ENCODE results near the gene RPL21. TPM values are rescaled to one million over a fixed set of nuclear protein-coding genes. Genes with fewer than 3 reads are reported as not detected.
"Not testable (repeated sequence)": the region's sequence is repeated elsewhere in the genome, so short reads cannot be mapped to it uniquely, and the experiment has no call there.

The RPL21 gene
- total RNA-seq, 3 donors from 2014 or later, result 1,554 to 1,640 (median 1,611) TPM

DNA sequence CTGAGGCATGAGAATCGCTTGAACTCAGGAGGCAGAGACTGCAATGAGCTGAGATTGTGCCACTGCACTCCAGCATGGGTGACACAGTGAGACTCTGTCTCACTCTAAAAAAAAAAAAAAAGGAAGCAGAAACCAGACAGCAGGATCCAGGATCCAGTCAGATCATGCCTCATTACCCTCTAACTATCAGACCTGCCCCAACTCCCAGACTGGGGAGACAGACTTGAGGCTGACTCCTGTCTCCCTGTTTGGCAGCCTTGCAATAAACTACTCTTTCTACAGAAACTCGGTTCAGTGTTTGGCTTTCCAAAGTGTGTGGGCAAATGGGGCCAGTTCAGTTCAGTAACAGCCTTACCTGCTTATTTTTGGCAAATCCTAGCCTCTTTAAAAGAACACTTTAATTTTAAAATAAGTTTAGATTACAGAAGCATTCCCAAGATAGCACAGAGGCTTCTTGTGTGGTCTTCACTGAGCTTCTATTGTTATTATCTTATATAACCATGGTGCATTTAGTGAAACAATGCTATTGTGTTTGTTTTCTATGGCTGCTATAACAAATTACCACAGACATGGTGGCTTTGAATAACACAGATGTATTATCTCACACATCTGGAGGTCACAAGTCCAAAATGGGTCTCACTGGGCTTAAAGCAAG, 37.8 kb downstream of the RPL21 start:
- Mint-ChIP-seq H3K4me1 (ENCODE audit: low read depth) (peaks cover 17% of the 10 kb centered on the region), H3K36me3 (ENCODE audit: insufficient read depth) (no peaks in the 10 kb centered on the region), H3K27me3 (ENCODE audit: low read depth) (peaks cover 9% of the 10 kb centered on the region), H3K9me3 (no peaks in the 10 kb centered on the region), H3K4me3 (no peak overlapping the region)
- no peak for ATAC-seq
- DNase-seq, result no peak

DNA sequence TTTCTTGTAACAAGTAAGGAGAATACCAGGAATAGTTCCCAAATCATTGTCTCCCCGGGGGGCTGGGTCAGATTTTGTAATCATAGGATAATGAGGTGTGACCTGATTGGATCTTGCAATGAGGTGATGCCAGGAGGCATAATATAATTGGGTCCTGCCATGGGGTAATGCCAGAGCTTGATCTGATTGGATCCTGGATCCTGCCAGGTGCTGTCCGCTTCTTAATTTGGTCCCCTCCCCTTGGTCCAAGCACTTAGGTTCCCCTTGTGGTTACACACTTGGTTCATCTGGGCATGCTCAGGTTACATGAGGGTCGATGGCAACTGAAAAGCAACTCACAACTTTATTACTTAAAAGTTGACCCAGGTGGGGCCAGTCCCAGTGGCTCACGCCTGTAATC, 39.4 kb downstream of the RPL21 start:
- DNase-seq (no peak), ATAC-seq (no peak)
- H3K4me3 Mint-ChIP-seq, result no peak overlapping the region
- H3K36me3 Mint-ChIP-seq (ENCODE audit: insufficient read depth), result no peaks in the 10 kb centered on the region
- H3K27me3 Mint-ChIP-seq (ENCODE audit: low read depth), result peaks cover 3% of the 10 kb centered on the region
- H3K9me3 Mint-ChIP-seq, result no peaks in the 10 kb centered on the region
- H3K4me1 Mint-ChIP-seq (ENCODE audit: low read depth), result peaks cover 32% of the 10 kb centered on the region

DNA sequence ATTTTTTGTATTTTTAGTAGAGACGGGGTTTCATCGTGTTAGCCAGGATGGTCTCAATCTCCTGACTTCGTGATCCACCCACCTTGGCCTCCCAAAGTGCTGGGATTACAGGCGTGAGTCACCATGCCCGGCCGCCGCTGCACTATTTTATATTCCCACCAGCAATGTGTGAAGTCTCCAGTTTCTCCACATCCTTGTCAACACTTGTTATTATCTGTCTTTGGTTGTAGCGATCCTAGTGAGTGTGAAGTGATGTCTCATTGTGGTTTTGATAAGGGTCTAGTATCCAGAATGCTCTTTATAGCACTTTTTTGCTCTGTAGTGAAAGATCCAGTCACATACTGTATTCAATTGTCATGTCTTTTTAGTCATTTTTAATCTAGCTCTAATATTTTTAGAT, 40.6 kb downstream of the RPL21 start:
- not testable (repeated sequence) for H3K9me3 Mint-ChIP-seq; H3K36me3 Mint-ChIP-seq (ENCODE audit: insufficient read depth); DNase-seq; ATAC-seq; H3K27me3 Mint-ChIP-seq (ENCODE audit: low read depth); H3K4me3 Mint-ChIP-seq
- H3K4me1 Mint-ChIP-seq (ENCODE audit: low read depth), result peaks cover 32% of the 10 kb centered on the region

DNA sequence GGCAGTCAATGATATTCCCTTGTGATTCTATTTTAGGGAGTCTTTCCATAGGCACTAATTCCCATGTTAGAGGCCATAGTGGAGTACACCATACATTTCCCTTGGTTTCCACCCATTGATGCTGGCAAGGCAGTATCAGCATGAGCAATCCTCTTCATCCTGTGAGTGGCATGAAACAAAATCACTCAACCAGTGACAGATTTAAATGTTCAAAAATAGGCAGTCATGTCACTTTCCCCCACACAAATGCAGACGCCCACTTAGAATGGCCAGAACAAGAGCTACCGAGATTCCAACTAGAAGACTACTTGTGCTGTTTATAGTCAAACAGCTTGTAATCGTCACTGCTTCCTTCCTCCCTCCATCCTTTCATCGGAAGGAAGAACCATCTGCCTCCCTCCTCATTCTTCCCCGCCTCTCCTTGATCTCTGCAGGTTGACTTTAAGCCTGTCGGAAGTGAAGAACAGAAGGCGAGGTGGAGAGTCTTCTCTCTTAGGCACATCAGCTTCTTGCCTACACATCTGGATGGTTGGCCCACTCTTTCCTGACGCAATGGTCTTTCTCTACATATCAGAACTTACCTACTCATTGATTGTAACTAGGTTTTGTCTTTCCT, 41.8 kb downstream of the RPL21 start:
- H3K9me3 Mint-ChIP-seq, result no peaks in the 10 kb centered on the region
- no peaks in the 10 kb centered on the region for H3K27me3 Mint-ChIP-seq (ENCODE audit: low read depth)
- ATAC-seq (peak; percentile 40 to 41), DNase-seq (no peak)
- peaks cover 32% of the 10 kb centered on the region for H3K4me1 Mint-ChIP-seq (ENCODE audit: low read depth)
- peak overlapping the region; percentile 17 for H3K4me3 Mint-ChIP-seq
- H3K36me3 Mint-ChIP-seq (ENCODE audit: insufficient read depth), result no peaks in the 10 kb centered on the region

DNA sequence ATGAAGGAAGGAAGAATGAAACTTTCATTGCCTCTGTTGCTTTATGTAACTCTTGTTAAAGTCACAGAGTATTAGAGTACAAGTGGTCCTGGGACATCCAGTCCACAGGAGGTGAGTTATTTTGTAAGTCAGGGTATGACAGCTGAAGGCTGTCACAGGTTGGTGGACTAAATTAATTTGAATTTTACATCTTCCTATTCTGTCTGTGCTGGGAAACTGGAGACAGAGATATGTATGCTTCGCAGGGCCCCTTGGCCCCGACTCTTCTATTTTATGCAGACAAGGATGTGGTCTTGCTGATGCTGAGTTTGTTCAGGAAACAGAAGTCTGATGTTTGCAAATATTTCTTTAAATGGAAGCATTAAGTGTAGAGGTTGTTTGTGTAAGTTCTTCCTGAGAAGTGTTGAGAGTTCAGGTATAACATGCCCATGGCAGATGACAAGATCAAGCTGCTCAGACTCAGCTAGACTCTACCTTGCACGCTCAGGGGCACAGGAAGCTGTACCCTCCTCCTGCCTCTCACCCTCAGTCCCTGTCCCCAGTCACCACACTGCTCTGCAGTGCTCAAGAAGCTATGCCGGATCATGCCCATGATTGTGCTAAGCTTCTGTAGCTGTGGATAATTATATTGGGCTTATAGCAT, 42.6 kb downstream of the RPL21 start:
- Mint-ChIP-seq H3K36me3 (ENCODE audit: insufficient read depth) (no peaks in the 10 kb centered on the region), H3K4me1 (ENCODE audit: low read depth) (peaks cover 32% of the 10 kb centered on the region), H3K9me3 (no peaks in the 10 kb centered on the region), H3K27me3 (ENCODE audit: low read depth) (no peaks in the 10 kb centered on the region), H3K4me3 (no peak overlapping the region)
- DNase-seq, result no peak
- peak; percentile 64 to 69 for ATAC-seq

DNA sequence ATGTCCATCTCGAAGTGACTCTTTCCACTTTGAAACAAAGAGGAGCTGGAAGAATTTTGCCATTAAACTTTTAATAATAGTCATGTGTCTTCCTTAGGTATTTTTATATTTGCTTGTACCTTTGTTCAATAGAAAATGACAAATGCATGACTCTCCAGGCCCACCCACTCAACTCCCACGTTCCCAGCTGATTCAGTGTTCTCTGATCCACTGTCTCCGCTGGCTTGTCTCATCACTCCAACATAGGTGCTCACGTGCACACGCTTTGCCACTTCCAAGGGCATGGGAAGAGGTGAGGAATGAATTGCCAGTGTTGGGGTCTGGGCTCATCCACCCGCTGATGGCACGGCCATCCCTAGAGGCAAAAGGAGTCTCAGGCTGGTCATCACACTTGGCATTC, 43.7 kb downstream of the RPL21 start:
- H3K4me3 Mint-ChIP-seq, result no peak overlapping the region
- no peaks in the 10 kb centered on the region for H3K36me3 Mint-ChIP-seq (ENCODE audit: insufficient read depth)
- no peaks in the 10 kb centered on the region for H3K9me3 Mint-ChIP-seq
- DNase-seq, result peak; percentile 15
- peaks cover 5% of the 10 kb centered on the region for H3K27me3 Mint-ChIP-seq (ENCODE audit: low read depth)
- no peak for ATAC-seq
- peaks cover 32% of the 10 kb centered on the region for H3K4me1 Mint-ChIP-seq (ENCODE audit: low read depth)

DNA sequence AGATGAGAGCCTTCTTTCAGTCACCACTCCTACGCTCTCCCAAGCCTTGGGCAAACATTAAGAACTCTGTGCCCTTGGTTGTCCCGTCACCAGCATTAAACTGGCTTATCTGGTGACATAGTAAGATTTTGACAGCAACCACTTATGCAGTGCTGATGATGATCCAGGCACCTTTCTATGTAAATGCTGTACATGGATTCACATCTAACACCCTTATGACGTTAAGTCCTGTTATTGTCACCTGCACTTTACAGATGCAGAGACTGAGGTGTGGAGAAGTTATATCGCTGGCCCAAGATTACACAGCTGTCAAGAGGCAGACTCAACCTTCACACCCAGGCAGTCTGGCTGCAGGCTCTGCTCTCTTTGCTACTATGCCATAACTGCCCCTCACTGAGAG, 44.3 kb downstream of the RPL21 start:
- ATAC-seq (no peak), DNase-seq (no peak)
- H3K27me3 Mint-ChIP-seq (ENCODE audit: low read depth), result peaks cover 5% of the 10 kb centered on the region
- peaks cover 32% of the 10 kb centered on the region for H3K4me1 Mint-ChIP-seq (ENCODE audit: low read depth)
- no peak overlapping the region for H3K4me3 Mint-ChIP-seq
- H3K36me3 Mint-ChIP-seq (ENCODE audit: insufficient read depth), result no peaks in the 10 kb centered on the region
- no peaks in the 10 kb centered on the region for H3K9me3 Mint-ChIP-seq

DNA sequence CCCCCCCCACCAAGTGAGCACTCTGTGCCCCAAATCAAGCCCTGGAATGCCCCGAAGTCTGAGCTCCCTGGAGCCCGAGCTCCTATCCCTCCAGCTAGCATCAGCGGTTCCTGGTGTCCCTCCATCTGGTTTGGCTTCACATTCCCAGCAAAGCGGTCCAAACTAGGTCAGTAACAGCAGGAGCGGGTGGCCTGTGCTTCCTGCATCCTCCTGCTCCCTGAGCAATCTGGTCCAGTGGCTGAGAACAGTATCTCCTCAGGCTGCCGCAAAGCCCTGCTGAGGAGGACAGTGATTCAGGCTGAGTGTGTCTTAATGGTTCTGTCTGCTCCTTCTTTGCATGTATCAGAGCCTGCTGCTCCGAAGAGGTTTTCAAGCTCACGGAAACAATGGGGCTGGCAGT, 45.1 kb downstream of the RPL21 start:
- no peak overlapping the region for H3K4me3 Mint-ChIP-seq
- no peaks in the 10 kb centered on the region for H3K9me3 Mint-ChIP-seq
- ATAC-seq (no peak), DNase-seq (no peak)
- peaks cover 32% of the 10 kb centered on the region for H3K4me1 Mint-ChIP-seq (ENCODE audit: low read depth)
- H3K36me3 Mint-ChIP-seq (ENCODE audit: insufficient read depth), result no peaks in the 10 kb centered on the region
- H3K27me3 Mint-ChIP-seq (ENCODE audit: low read depth), result peaks cover 5% of the 10 kb centered on the region

DNA sequence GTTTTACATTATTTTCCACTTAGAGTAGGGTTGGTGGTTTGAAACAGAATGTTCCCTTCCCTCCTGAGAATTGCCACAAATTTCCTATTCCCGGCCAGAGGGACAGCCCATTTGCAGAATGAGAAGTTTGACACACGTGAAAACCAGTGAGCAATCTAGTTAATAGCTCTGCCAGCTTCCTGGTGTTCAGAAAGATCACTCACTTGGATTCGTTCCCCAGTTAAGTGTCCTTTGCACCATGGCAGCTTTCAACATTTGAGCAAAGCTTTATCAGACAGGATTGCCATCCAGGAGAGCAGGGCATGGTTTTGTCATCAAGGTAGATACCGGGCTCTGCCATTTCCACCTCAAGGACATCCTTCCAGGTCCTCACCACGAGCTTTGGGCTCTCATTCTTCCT, 47.5 kb downstream of the RPL21 start:
- Mint-ChIP-seq H3K4me1 (ENCODE audit: low read depth) (peaks cover 30% of the 10 kb centered on the region), H3K9me3 (no peaks in the 10 kb centered on the region), H3K36me3 (ENCODE audit: insufficient read depth) (no peaks in the 10 kb centered on the region), H3K27me3 (ENCODE audit: low read depth) (peaks cover 5% of the 10 kb centered on the region), H3K4me3 (no peak overlapping the region)
- no peak for ATAC-seq
- no peak for DNase-seq

DNA sequence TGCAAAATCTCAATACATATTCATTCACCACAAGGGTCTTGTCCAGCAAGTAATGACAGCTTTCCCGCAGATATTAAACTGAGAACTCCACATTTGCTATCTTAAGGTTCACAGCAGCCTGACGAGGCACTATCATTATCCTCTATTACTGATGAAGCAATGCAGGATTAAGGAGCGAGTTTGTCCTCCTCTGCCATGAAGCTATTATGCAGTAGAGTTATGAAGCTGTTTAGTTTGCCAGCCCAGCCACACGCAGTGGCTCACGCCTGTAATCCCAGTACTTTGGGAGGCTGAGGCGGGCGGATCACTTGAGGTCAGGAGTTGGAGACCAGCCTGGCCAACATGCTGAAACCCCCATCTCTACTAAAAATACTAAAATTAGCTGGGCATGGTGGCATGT, 49.0 kb downstream of the RPL21 start:
- H3K36me3 Mint-ChIP-seq (ENCODE audit: insufficient read depth); H3K9me3 Mint-ChIP-seq; DNase-seq; H3K4me3 Mint-ChIP-seq; H3K27me3 Mint-ChIP-seq (ENCODE audit: low read depth); ATAC-seq: not testable (repeated sequence)
- peaks cover 16% of the 10 kb centered on the region for H3K4me1 Mint-ChIP-seq (ENCODE audit: low read depth)

DNA sequence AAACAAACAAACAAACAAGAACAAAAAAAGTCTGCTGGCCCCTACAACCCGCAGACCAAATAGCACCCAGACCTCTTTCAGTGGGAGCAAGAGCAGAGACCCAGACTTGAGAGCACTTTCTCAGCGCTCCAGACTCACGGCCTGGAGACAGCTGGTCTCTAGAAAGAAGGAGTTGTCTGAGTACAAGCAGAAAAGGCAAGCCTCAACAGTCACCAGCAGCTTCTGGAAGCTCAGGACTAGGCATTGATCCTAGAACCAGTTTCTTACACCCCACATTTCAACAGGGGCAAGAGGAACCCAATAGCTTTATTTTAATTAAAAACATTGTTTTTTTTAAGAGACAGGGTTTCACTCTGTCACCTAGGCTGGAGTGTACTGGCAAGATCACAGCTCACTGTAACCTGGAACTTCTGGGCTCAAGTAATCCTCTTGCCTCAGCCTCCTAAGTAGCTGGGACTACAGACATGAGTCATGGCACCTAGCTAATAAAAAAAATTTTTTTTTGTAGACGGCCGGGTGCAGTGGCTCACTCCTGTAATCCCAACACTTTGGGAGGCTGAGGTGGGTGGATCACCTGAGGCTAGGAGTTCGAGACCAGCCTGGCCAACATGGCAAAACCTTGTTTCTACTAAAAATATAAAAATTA, 49.7 kb downstream of the RPL21 start:
- ATAC-seq (no peak), DNase-seq (no peak)
- Mint-ChIP-seq H3K4me3 (no peak overlapping the region), H3K27me3 (ENCODE audit: low read depth) (peaks cover 5% of the 10 kb centered on the region), H3K36me3 (ENCODE audit: insufficient read depth) (no peaks in the 10 kb centered on the region), H3K9me3 (no peaks in the 10 kb centered on the region), H3K4me1 (ENCODE audit: low read depth) (peaks cover 12% of the 10 kb centered on the region)

DNA sequence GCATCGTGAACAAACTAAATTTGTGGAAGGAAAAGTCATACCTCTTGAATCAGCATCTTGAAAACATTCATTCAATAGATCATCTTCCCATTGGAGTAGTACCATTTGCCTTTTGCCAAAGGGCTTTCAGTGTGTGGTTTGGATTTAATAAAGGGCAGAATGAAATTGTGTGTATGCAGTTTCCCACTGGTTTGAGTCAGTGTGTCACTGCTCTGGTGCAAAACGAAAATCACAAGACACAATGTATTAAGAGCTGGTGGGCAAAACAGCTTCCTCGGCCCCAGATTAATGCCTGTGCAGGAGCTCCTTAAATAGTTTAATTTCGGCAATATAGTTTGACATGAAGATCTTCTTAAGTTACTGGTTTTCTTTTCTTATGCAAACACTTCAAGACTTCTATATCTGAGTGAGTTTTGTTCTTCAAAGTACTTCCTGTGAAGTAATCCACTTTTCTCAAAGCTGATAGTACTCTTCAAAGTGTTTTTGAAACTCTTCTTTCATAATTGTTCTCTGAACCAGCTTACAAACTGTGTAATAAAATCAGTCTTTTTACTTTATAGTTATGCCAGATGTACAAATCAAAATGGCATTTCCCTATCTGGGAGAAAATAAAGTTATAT, 51.4 kb downstream of the RPL21 start:
- no peaks in the 10 kb centered on the region for H3K9me3 Mint-ChIP-seq
- no peak for DNase-seq
- no peak for ATAC-seq
- peaks cover 18% of the 10 kb centered on the region for H3K4me1 Mint-ChIP-seq (ENCODE audit: low read depth)
- H3K36me3 Mint-ChIP-seq (ENCODE audit: insufficient read depth), result no peaks in the 10 kb centered on the region
- no peak overlapping the region for H3K4me3 Mint-ChIP-seq
- H3K27me3 Mint-ChIP-seq (ENCODE audit: low read depth), result peaks cover 5% of the 10 kb centered on the region

DNA sequence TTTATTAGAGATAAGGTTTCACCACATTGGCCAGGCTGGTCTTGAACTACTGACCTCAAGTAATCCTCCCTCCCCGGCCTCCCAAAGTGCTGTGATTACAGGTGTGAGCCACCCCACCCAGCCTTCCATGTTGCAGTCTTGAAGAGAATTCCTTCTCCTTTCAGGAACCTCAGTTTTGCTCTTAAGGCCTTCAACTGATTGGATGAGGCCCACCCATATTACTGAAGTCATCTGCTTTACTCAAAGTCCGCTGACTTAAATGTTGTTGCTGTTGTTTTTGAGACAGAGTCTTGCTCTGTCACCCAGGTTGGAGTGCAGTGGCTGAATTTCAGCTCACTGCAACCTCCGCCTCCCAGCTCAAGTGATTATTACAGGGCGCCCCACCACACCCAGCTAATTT, 52.7 kb downstream of the RPL21 start:
- Mint-ChIP-seq H3K9me3 (no peaks in the 10 kb centered on the region), H3K4me3 (no peak overlapping the region)

DNA sequence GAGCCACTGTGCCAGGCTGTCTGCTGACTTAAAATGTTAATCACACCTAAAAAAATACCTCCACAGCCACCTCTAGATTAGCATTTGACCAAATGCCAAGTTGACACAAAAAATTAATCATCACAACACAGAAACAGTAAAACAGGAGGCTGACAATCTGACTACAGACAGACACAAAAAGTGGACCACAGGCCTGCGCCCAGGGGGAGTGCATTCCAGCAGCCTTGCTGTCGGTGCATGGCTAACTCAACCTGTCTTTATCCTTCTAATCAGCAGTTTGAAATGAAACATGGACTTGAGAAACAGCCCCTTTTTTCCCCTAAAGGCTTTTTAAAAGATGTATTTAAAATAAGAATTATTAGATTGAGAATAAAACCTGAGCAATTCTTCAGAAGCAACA, 53.3 kb downstream of the RPL21 start:
- ATAC-seq, result no peak
- no peaks in the 10 kb centered on the region for H3K36me3 Mint-ChIP-seq (ENCODE audit: insufficient read depth)
- no peaks in the 10 kb centered on the region for H3K27me3 Mint-ChIP-seq (ENCODE audit: low read depth)
- H3K4me3 Mint-ChIP-seq, result no peak overlapping the region
- H3K4me1 Mint-ChIP-seq (ENCODE audit: low read depth), result peaks cover 18% of the 10 kb centered on the region
- no peak for DNase-seq
- H3K9me3 Mint-ChIP-seq, result no peaks in the 10 kb centered on the region

More for the DNA sequence above, 52.7 kb downstream of the RPL21 start:
- Mint-ChIP-seq H3K36me3 (ENCODE audit: insufficient read depth) (no peaks in the 10 kb centered on the region), H3K4me1 (ENCODE audit: low read depth) (peaks cover 18% of the 10 kb centered on the region), H3K27me3 (ENCODE audit: low read depth) (peaks cover 4% of the 10 kb centered on the region)
- DNase-seq (no peak), ATAC-seq (no peak)

Measured in activated T-cell treated with anti-CD3 and anti-CD28 coated beads, Interleukin-2, amount 50 U/mL, for 4 hours (primary cell).